ENCODE data around the gene LEO1. TPM values are rescaled to one million over a fixed set of nuclear protein-coding genes. Genes with fewer than 3 reads are reported as not detected.

The LEO1 gene
- total and polyA plus RNA-seq, 10 of the 15 experiments (the other 5 are each of a cell fraction or from before 2014, with no cell fraction given): 13.6 to 50.6 (median 32.4) TPM

DNA sequence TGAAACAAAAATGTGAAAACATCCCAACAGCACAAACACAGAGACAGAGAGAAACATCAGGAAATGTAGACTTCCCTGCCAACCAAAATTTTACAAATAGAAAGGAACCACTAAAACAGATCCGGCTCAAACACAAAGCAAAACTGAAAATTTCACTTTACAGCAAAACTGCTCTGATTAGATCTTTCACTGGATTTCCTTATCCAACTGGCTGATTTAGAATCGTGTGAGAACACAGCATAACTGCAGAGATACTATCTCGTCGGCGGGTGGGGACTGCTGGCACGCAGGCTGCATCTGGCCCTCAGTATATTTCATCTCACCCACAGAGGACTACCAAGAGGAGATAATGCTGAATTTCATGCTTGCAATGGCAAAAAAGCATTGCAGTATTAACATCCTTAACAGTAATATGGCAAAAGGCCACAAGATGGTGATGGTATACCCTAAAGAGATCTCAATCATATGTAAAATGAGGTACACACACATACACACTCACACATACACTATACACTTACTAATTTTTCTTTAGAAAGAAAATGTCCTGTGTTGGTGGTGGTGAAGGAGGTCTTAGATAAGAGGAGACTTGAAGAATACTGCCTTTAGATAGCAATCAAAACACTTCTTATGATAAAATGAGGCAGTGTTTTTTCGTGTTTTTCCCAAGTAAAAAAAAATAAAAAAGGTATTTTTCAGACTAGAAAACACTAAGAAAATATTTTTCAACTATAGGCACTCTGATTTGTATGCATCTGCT, 10.6 kb upstream of the LEO1 start (continued):
- no peak for TF ChIP-seq MXI1 (IDR thresholded peaks at IDR 0.05; ENCODE audit: low read depth, low read length)
- TF ChIP-seq ZNF217 (IDR thresholded peaks at IDR 0.05): no peak
- TF ChIP-seq NFXL1 (IDR thresholded peaks at IDR 0.05; ENCODE audit: borderline replicate concordance): no peak
- no peak for TF ChIP-seq TCF3 (IDR thresholded peaks at IDR 0.05; ENCODE audit: borderline replicate concordance, insufficient read depth, low read depth, low read length)
- TF ChIP-seq, protein P1, sequence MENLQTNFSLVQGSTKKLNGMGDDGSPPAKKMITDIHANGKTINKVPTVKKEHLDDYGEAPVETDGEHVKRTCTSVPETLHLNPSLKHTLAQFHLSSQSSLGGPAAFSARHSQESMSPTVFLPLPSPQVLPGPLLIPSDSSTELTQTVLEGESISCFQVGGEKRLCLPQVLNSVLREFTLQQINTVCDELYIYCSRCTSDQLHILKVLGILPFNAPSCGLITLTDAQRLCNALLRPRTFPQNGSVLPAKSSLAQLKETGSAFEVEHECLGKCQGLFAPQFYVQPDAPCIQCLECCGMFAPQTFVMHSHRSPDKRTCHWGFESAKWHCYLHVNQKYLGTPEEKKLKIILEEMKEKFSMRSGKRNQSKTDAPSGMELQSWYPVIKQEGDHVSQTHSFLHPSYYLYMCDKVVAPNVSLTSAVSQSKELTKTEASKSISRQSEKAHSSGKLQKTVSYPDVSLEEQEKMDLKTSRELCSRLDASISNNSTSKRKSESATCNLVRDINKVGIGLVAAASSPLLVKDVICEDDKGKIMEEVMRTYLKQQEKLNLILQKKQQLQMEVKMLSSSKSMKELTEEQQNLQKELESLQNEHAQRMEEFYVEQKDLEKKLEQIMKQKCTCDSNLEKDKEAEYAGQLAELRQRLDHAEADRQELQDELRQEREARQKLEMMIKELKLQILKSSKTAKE (IDR thresholded peaks at IDR 0.05; ENCODE audit: low read depth, poor library complexity, severe bottlenecking): no peak
- no peak for TF ChIP-seq MTA3 (IDR thresholded peaks at IDR 0.05; ENCODE audit: borderline replicate concordance, low read length)
- TF ChIP-seq NFYB (IDR thresholded peaks at IDR 0.05; ENCODE audit: insufficient read depth, low read depth, low read length): no peak
- TF ChIP-seq RFX5 (IDR thresholded peaks at IDR 0.05; ENCODE audit: low read depth, low read length): no peak
- peak; percentile 51; the same call in 1 of the 2 replicates for TF ChIP-seq POLR2AphosphoS5 (IDR thresholded peaks at IDR 0.05; ENCODE audit: low read length)
- TF ChIP-seq EED (IDR thresholded peaks at IDR 0.05; ENCODE audit: low read depth): no peak
- no peak for TF ChIP-seq TCF12 (IDR thresholded peaks at IDR 0.05; ENCODE audit: low read depth, low read length)
- no peak for TF ChIP-seq SMAD1 (IDR thresholded peaks at IDR 0.05; ENCODE audit: low read depth, partially characterized antibody)
- no peak; the same call in 1 of the 2 replicates for TF ChIP-seq ZBED1 (IDR thresholded peaks at IDR 0.05; ENCODE audit: borderline replicate concordance)
- TF ChIP-seq RELA (IDR thresholded peaks at IDR 0.05; ENCODE audit: borderline replicate concordance, partially characterized antibody): peak; percentile 37
- TF ChIP-seq FOXM1 (IDR thresholded peaks at IDR 0.05; ENCODE audit: low read depth, low read length): peak; percentile 42; the same call in 1 of the 2 replicates
- TF ChIP-seq CREB1 (IDR thresholded peaks at IDR 0.05; ENCODE audit: low read depth): no peak
- TF ChIP-seq KDM1A (IDR thresholded peaks at IDR 0.05; ENCODE audit: borderline replicate concordance): no peak
- TF ChIP-seq RBBP5 (conservative IDR thresholded peaks at IDR 0.05): no peak
- TF ChIP-seq JUND (IDR thresholded peaks at IDR 0.05; ENCODE audit: low read depth, low read length): no peak
- peak; percentile 87 for TF ChIP-seq POU2F2 (IDR thresholded peaks at IDR 0.05; ENCODE audit: borderline replicate concordance, low read depth, low read length)
- no peak for TF ChIP-seq ZSCAN29 (IDR thresholded peaks at IDR 0.05)
- peak; percentile 65 for TF ChIP-seq NFIC (IDR thresholded peaks at IDR 0.05; ENCODE audit: low read depth, low read length)
- TF ChIP-seq, protein P2, sequence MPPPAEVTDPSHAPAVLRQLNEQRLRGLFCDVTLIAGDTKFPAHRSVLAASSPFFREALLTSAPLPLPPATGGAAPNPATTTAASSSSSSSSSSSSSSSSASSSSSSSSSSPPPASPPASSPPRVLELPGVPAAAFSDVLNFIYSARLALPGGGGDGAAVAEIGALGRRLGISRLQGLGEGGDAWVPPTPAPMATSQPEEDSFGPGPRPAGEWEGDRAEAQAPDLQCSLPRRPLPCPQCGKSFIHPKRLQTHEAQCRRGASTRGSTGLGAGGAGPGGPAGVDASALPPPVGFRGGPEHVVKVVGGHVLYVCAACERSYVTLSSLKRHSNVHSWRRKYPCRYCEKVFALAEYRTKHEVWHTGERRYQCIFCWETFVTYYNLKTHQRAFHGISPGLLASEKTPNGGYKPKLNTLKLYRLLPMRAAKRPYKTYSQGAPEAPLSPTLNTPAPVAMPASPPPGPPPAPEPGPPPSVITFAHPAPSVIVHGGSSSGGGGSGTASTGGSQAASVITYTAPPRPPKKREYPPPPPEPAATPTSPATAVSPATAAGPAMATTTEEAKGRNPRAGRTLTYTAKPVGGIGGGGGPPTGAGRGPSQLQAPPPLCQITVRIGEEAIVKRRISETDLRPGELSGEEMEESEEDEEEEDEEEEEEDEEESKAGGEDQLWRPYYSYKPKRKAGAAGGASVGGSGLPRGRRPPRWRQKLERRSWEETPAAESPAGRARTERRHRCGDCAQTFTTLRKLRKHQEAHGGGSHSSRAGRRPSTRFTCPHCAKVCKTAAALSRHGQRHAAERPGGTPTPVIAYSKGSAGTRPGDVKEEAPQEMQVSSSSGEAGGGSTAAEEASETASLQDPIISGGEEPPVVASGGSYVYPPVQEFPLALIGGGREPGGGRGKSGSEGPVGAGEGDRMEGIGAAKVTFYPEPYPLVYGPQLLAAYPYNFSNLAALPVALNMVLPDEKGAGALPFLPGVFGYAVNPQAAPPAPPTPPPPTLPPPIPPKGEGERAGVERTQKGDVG (CRISPR knock-in tag; IDR thresholded peaks at IDR 0.05): no peak
